Inflammatory macrophage (primary cell): Measurements from ENCODE around the gene SLC35E1.
"Not testable (repeated sequence)": the region's sequence is repeated elsewhere in the genome, so short reads cannot be mapped to it uniquely, and the experiment has no call there.

Experiments used
- DNase-seq, 2 donors: peaks; one replicate each; pipeline ENCODE4 v3.0.0-alpha.2; 2020 to 2022

Gene SLC35E1

GRCh38 chr19:16581145-16581970 is 9.1 kb upstream of the SLC35E1 start:
- DNase-seq, result no peak

DNA sequence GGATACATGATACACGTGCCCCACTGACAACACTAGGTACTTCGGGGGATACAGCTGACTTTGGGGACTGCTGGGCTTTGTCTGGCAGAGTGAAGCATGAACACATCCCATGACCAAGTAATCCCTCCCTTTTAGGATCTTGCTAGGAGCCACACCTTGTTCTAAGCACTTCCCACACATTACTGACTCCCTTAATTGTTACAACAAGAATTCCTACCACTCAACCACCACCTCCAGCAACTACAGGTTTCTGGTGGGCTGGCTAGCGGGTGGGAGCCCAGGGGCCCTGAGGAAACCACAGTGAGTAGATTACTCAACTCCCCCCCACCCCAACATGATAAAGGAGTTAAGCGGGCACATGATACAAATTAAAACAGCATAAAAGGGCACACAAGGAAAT is 7.2 kb upstream of the SLC35E1 start:
- no peak for DNase-seq

DNA sequence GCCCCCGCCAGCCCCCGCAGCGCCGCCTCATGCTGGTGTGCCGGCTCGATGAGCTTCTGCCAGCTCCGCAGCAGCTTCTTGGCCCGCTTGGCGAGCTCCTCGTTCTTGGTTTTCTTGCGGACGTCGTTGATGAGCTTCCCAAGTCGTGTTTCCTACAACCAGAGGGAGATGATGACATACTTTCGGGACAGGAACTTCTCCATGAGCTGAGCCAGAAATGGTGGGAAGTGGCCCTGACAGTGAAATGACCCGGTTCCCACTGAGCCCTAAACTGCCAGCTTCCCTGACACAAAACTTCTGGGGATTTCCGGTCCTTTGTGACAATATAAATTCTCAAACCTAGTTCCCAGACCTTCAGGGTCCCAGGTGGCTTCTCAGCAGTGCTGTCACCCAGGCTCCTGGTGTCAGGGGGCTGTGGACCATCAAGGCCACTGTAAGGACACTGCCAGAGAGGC is 5.3 kb upstream of the SLC35E1 start:
- DNase-seq, result no peak

DNA sequence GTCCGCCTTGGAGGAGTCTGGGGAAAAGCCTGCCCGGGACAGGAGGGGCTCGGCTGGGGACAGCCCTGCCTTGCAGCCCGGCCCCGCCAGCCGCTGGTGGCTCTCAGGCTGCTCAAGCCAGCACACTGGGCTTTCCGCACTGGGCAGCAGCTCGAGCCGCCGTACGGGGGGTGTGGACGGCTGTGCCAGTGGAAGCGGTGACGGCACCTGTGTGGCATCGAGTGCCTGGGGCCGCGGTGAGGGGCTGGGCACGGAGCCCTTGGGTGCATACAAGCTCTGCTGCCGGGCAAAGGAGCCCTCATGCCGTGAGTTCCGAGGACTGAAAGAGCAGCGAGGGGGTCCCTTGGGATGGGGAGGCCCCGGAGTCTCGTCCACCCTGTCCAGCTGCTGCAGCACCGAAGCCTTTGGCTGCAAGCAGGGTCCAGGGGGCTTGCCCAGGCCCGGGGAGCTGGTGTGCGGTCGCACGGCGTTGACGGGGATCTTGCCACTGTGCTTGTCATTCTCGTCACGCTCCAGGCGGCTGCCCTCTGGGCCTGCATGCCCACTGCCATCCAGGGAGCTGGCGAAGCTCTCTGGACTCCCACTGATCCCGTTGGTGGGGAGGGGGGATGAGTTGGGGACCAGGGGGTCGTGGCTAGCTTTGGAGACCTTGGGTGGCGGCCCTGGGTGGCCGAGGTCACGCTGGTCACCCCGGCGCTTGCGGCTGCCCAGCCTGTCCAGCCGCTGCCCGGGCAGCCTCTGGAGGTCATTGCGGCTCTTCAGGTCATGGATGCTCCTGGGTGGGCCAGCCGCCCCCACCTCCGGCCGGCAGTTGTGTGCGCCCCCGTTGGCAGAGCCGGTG is 4.7 kb upstream of the SLC35E1 start:
- DNase-seq, result no peak

DNA sequence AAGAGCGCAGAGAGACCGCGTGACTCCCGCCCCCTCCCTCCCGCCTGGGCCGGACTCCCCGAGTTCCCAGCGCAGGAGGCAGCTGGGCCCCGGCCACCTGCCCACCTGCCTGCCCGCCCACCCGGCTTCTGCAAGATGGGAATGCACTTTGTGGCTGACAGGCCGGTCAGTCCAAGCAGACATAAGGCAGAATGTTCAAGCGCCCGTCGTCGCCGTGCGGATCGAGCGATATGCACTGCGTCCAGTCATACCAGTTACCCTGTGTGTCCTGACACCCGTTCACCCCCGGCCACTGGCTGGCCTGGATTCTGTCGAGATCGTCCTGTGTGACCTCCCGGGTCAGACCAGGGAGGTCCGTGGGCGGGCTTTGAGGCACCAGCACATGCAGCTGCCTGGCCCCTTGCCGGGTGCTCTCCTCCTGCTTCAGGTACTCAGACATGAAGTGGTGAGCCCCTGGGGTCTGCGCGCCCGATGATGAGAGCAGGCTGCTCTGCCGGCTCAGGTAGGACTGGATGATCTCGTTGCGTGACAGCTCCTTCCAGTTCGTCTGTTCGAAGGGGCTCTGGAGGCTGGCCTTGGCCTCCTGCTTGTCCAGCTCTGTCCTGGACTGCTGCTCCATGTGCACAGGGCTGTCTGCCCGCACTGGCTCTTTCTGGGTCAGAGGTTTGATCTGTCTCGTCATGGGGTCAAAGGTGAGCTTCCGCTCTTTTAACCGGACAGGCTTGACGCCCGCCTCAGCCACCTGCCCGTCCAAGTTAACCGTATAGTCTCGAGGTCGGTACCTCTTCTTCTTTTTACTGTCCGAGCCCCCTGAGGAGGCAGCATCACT is 3.9 kb upstream of the SLC35E1 start:
- DNase-seq, result no peak

DNA sequence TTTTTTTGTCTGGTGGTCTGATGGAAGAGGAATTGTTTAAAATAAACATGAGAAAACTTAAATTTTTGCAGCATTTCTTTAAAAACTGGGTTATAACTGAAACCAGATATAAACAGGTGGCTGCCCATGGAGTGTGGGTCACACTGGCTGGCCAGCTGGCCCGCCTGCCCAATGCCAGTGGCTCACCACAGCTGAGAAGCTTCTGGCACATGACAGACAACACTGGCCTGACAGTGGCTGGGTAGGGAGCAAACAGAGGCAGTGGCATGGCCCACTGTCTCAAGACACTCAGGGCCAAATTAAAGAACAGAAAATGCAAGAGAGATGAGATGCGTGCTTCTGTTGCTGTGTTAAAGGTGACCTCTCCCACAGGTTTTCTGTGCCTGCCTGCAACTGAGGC is 3.1 kb upstream of the SLC35E1 start:
- no peak for DNase-seq

DNA sequence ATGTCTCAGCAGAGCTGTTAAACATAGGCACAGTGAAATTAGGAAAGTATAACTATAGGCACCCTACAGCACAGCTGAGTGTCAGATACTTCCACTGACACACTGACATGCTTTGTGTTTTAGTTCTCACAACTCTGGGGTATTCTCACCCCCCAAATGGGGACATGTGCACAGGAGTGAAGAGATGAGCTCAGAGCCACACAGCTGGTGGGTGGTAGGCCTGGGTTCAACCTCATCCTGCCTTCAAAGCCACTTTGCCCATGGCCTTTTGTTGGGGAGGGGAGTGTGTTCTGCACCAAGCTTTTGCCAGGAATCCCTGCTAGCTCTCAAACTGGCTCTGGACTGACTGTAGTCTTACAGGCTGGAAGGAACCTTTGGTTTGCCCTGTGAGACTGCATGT is 1.7 kb upstream of the SLC35E1 start:
- no peak for DNase-seq

GRCh38 chr19:16573296-16573695 is 1.1 kb upstream of the SLC35E1 start:
- DNase-seq, result no peak

DNA sequence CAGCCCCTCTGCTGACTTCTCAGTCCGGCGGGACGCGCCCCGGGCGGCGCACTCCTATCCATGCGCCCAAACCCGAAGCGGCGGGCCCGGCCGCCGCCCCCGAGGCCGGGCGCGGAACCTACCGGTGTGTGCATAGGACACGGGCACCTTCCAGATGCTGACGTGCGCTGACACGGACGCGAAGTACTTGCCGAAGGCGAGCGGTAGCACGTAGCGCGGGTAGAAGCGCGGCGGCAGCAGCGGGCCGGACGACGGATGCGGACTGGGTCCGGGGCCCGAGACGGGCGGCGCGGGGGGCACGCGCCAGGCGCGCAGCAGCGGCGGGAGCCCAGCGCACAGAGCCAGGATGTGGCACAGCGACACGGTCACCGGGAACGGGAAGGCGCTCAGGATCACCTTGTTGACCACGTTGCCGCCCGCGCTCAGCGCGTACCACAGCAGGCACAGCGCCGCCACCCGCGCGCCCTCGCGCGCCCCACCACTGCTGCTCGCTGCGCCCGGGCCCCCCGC is 338 bp downstream of the SLC35E1 start:
- DNase-seq, result no peak

DNA sequence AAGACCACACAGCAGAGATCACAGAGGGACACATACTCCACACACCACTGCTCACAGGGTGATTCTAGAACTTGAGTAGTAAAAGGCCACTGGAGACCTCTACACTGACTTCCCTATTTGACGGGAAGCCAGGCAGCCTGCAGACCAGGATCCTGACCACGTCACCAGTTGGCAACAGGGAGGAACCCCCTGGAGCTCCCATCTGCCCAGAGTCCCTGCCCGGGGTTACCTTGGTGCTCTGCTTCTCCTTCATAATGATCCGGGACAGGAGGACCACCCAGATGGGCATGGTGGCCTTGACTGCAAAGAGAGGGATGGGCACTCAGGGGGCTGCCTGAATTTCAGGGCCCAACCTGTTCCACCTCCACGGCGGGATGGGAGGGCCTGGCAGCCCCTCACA is 932 bp downstream of the SLC35E1 start:
- peak; percentile 53 to 61 for DNase-seq

DNA sequence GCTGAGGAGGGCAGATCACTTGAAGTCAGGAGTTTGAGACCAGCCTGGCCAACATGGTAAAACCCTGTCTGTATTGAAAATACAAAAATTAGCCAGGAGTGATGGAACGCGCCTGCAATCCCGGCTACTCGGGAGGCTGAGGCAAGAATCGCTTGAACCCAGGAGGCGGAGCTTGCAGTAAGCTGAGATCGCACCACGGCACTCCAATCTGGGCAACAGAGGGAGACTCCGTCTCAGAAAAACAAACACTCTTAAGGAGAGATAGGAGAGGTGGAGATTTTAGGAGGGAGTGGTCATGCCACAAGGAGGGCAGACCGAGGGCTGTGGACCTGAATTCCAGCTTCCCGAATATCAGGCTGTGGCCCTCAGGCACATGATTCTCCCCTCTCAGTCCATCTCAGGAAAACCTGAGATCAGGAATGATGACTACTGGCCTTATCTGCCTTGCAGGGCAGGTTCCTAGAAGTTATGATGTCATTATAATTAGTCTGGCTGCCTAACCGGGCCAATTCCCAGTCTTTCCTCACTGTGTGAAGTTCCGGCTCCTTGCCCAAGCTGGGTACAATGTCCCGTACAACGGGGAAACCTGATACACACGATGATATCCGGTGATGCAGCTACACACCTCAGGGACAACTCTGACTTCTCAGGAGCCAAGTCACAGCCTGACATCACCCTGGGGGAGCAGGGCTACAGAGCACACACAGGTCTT is 2.5 kb downstream of the SLC35E1 start:
- no peak for DNase-seq

DNA sequence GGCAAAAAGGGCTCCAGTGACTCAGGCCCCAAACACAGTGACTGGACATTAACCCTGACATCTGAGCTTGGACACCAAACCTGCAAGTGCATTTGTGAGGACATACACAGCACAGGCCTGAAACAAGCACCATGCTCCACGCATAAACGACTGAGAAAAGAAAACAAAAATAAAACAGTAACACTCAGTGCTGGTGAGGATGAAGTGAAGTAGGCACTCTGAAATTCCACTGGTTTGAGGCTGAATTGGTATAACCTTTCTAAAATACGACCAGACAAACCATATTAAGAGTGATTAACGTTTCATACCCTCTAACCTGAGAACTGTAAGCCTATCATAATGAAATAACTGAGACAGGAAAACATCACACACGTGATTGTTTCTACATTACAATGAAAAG is 5.5 kb downstream of the SLC35E1 start:
- no peak for DNase-seq

DNA sequence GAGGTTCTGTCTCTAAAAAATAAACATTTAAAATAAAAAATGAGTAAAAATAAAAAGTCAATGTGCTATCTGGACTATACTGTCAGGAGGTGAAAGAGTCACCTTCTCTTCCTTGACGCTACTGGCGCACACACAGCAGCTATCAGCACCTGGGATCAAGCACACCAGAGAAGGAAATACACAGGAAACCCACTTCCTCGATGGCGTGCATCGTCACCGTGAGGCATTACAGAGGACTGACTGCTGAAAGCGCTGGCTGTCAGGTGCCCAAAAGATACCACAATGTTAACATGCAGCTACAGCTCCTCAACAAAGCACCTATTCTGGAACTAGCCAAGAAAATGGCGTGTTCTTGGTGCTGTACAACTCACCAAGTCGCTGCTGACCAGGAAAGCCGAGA is 6.1 kb downstream of the SLC35E1 start:
- DNase-seq, result no peak

DNA sequence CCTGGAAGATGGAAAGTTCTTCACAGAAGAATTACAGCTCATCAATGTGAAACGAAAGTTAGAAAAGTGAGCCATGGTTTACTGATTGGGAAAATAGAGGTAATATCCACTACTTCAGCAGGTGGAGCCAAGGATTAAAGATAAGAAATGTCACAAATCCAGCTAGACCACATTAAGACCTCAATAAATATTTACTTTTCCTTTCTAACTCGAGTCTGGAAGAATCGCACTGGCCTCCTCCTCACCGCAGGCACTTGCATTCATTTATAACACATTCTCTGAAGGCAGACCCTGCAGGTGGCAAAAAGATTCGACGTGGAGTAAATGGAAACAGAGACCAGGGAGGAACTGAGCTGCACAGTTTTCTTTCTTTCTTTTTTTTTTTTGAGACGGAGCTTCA is 7.4 kb downstream of the SLC35E1 start:
- DNase-seq, result no peak

GRCh38 chr19:16562608-16563025 is 9.6 kb downstream of the SLC35E1 start:
- no peak for DNase-seq

- no peak for DNase-seq
Measured at GRCh38 chr19:16561382-16561781, 10.8 kb downstream of the SLC35E1 start.

GRCh38 chr19:16559780-16560276 is 12.4 kb downstream of the SLC35E1 start:
- DNase-seq, result no peak

GRCh38 chr19:16554776-16555175 is 17.4 kb downstream of the SLC35E1 start:
- no peak for DNase-seq

GRCh38 chr19:16551902-16552301 is 20.3 kb downstream of the SLC35E1 start:
- not testable (repeated sequence) for DNase-seq

DNA sequence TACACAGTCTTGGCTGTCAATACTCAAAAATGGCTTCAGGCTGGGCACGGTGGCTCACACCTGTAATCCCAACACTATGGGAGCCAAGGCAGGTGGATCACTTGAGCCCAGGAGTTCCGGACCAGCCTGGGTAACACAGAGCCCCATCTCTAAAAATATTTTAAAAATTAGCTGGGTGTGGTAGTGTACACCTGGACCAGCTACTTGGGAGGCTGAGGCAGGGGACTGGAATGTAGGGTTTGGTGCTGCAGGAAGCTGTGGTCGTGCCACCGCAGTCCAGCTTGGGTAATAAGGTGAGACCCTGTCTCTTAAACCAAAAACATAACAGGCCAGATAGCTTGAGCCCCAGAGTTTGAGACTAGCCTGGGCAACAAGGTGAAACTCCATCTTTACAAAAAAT is 23.3 kb downstream of the SLC35E1 start:
- DNase-seq, result no peak

DNA sequence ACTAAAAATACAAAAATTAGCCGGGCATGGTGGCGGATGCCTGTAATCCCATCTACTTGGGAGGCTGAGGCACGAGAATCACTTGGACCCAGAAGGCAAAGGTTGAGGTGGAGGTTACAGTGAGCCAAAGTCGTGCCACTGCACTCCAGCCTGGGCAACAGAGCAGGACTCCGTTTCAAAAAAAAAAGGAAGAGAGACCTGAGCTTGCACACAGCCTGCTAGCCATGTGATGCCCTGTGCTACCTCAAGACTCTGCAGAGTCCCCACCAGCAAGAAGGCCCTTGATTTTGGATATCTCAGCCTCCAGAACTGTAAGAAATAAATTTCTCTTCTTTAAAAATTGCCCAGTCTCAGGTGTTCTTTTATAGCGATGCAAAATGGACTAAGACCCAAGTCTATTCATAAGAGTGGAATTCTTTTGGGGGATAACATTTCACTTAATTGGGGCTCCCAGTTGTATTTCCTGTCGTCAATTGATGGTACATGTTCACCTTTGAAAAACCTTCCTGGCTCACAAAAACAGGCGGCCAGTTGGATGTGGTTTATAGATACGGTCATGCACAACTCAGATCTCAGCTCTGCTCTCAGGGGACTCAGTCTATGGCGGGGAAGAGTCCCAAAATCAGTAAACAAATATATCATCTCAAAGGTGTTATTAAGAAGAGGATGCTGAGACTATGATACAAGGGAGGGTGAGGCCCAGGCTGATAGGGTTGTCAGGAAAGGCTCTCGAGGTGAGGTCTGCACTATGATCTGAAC is 27.6 kb downstream of the SLC35E1 start:
- DNase-seq, result no peak
